ENCODE results near the gene LTBP1. TPM values are rescaled to one million over a fixed set of nuclear protein-coding genes. Genes with fewer than 3 reads are reported as not detected.

Gene LTBP1
- total and polyA plus RNA-seq, 7 experiments from 2014 or later, result 0.29 to 2.1 TPM; not detected in 5

DNA sequence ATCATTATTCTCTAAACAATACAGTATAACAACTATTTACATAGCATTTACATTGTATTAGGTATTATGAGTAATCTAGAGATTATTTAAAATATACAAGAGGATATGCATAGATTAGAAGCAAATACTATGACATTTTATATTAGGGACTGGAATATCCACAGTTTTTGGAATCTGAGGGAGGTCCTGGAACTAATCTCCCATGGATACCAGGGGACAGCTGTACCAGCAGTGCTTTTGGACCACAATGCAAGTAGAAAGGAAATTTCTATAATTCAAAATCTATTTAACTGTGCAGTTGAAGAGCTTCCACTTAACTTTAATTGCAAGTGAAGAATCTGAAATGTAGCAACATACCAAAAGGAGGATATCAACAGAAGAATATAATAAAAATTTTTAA lies 120.8 kb downstream of the LTBP1 start:
- ATAC-seq (no peak), DNase-seq (no peak)
- Mint-ChIP-seq H3K9me3 (peaks cover 0 to under 1% (median 0%) of the 10 kb centered on the region in 11 donors), H3K4me3 (no peak overlapping the region), H3K27me3 (peaks cover 4 to 14% (median 10%) of the 10 kb centered on the region in 5 donors), H3K27ac (no peak overlapping the region), H3K4me1 (no peaks in the 10 kb centered on the region), H3K36me3 (no peaks in the 10 kb centered on the region)
- no peaks in the 10 kb centered on the region for H3K36me3 ChIP-seq (ENCODE audit: control insufficient read depth in 2 of 3, insufficient read depth in 3 of 3, low read length in 3 of 3)
- intact Hi-C loops (cut with micrococcal nuclease), result no loop called here
- H3K4me1 ChIP-seq (ENCODE audit: control insufficient read depth in 2 of 2, insufficient read depth in 2 of 2, low read length in 2 of 2), result no peaks in the 10 kb centered on the region
- no peaks in the 10 kb centered on the region for H3K9me3 ChIP-seq (ENCODE audit: control insufficient read depth in 2 of 3, low read length in 3 of 3)
- ChIA-PET CTCF (interaction anchor here (0.6 kb wide), 1 partner anchor 46 kb away, joined by 7 read pairs; no protein-coding TSS in a partner anchor), POLR2A (no interaction called here)
- H3K27me3 ChIP-seq (ENCODE audit: control insufficient read depth in 2 of 2, insufficient read depth in 2 of 2, low read length in 2 of 2), result no peaks in the 10 kb centered on the region
- H3K4me3 ChIP-seq (ENCODE audit: low read length), result no peak overlapping the region
- H3K27ac ChIP-seq (ENCODE audit: low read depth, low read length), result no peak overlapping the region

DNA sequence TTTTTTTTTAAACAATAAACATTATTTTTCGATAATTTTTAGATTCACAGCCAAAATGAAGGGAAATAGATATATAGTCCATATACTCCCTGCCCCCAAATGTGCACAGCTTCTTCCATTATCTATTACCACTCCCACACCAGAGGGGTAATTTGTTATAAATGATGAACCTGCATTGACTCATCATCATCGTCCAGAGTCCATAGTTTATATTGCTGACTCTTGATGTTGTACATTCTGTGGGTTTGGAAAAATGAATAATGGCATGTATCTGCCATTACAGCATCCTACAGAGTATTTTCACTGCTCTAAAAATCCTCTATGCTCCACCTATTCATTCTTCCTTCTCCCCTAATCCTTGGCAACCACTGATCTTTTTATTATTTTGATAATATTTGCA lies 121.5 kb downstream of the LTBP1 start:
- H3K27ac Mint-ChIP-seq, result no peak overlapping the region
- H3K27me3 Mint-ChIP-seq, result peaks cover 5 to 13% (median 10%) of the 10 kb centered on the region in 5 donors
- no peaks in the 10 kb centered on the region for H3K9me3 Mint-ChIP-seq
- intact Hi-C loops (cut with micrococcal nuclease), result no loop called here
- ChIA-PET POLR2A (no interaction called here), CTCF (no interaction called here)
- Histone ChIP-seq H3K36me3 (ENCODE audit: control insufficient read depth in 2 of 3, insufficient read depth in 3 of 3, low read length in 3 of 3) (no peaks in the 10 kb centered on the region), H3K4me1 (ENCODE audit: control insufficient read depth in 2 of 2, insufficient read depth in 2 of 2, low read length in 2 of 2) (no peaks in the 10 kb centered on the region), H3K9me3 (ENCODE audit: control insufficient read depth in 2 of 3, low read length in 3 of 3) (no peaks in the 10 kb centered on the region), H3K27ac (ENCODE audit: low read depth, low read length) (no peak overlapping the region), H3K27me3 (ENCODE audit: control insufficient read depth in 2 of 2, insufficient read depth in 2 of 2, low read length in 2 of 2) (no peaks in the 10 kb centered on the region), H3K4me3 (ENCODE audit: low read length) (no peak overlapping the region)
- no peak for DNase-seq
- H3K4me3 Mint-ChIP-seq, result no peak overlapping the region
- ATAC-seq, result no peak
- no peaks in the 10 kb centered on the region for H3K4me1 Mint-ChIP-seq
- H3K36me3 Mint-ChIP-seq, result peaks cover 0 to 1% (median 0%) of the 10 kb centered on the region in 5 donors

DNA sequence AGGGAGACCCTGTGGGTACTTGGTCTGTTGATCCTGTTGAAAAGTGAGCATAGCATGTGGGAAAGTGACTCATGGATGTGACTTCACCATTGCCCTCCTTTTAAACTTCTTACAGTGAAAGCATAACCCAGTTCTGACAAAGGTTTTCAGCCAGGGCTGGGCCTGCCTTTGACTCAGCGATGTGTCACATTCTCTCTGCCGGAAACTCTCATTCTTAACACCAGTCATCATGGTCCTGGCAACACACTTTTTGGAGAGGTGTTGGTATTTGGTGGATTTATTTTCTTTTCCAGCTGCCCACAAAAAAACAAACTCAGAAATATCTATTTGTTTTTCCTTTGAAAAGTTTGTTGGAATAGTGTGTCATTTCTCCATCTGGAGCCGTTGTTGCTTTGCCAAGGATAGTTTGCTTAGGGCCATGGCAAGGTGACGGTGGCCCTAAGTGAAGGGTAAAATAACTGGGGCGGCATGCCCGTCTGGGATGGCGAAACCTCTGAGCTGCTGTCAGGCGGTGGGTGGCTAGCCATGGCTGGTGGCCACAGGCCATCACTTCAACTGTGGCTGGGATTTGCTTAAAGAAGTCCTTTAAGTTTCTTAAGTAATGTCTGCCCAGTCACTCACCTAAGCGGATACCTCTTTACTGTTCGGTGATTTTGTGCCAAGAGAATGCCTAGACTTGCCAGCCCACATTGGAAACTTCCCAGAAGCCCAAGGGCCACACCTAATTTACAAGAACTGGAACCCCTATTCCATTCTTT lies 123.3 kb downstream of the LTBP1 start:
- no peaks in the 10 kb centered on the region for H3K9me3 ChIP-seq (ENCODE audit: control insufficient read depth in 2 of 3, low read length in 3 of 3)
- H3K27me3 Mint-ChIP-seq, result peaks cover 5 to 13% (median 10%) of the 10 kb centered on the region in 5 donors

DNA sequence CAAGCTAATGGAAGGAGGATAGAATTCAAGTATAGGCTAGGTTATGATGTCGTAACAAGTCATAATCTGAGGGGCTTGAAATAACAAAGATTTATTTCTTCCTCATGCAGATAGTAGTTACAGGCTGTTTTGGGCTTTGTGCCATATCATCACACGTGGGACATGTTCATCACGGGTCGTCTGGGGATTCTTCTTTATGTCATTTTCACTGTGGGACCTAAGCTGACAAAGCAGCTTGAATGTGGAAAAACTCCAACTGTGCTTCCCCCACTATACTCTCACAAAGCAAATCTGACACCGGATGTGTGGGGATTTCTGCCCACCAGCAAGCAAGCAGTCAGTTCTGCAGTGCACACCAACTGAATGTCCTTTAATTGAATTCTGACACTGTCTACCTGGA lies 124.8 kb downstream of the LTBP1 start:
- Mint-ChIP-seq H3K36me3 (peaks cover 0 to 1% (median 0%) of the 10 kb centered on the region in 5 donors), H3K4me1 (no peaks in the 10 kb centered on the region), H3K9me3 (no peaks in the 10 kb centered on the region), H3K4me3 (no peak overlapping the region), H3K27me3 (peaks cover 2 to 10% (median 5%) of the 10 kb centered on the region in 5 donors), H3K27ac (no peak overlapping the region)
- ATAC-seq, result no peak
- intact Hi-C loops (cut with micrococcal nuclease), result no loop called here
- H3K4me3 ChIP-seq (ENCODE audit: low read length), result no peak overlapping the region
- DNase-seq, result no peak
- no peaks in the 10 kb centered on the region for H3K27me3 ChIP-seq (ENCODE audit: control insufficient read depth in 2 of 2, insufficient read depth in 2 of 2, low read length in 2 of 2)
- ChIA-PET CTCF (no interaction called here), POLR2A (no interaction called here)
- H3K27ac ChIP-seq (ENCODE audit: low read depth, low read length), result no peak overlapping the region
- no peaks in the 10 kb centered on the region for H3K4me1 ChIP-seq (ENCODE audit: control insufficient read depth in 2 of 2, insufficient read depth in 2 of 2, low read length in 2 of 2)
- H3K9me3 ChIP-seq (ENCODE audit: control insufficient read depth in 2 of 3, low read length in 3 of 3), result no peaks in the 10 kb centered on the region
- no peaks in the 10 kb centered on the region for H3K36me3 ChIP-seq (ENCODE audit: control insufficient read depth in 2 of 3, insufficient read depth in 3 of 3, low read length in 3 of 3)

More for the DNA sequence above, 123.3 kb downstream of the LTBP1 start:
- no peaks in the 10 kb centered on the region for H3K9me3 Mint-ChIP-seq
- no peak overlapping the region for H3K27ac Mint-ChIP-seq
- intact Hi-C loops (cut with micrococcal nuclease), result no loop called here
- H3K36me3 ChIP-seq (ENCODE audit: control insufficient read depth in 2 of 3, insufficient read depth in 3 of 3, low read length in 3 of 3), result no peaks in the 10 kb centered on the region
- peaks cover 0 to 1% (median 0%) of the 10 kb centered on the region in 5 donors for H3K36me3 Mint-ChIP-seq
- H3K27ac ChIP-seq (ENCODE audit: low read depth, low read length), result no peak overlapping the region
- CTCF ChIA-PET, result no interaction called here
- H3K4me1 Mint-ChIP-seq, result no peaks in the 10 kb centered on the region
- POLR2A ChIA-PET, result no interaction called here
- H3K4me3 Mint-ChIP-seq, result no peak overlapping the region
- H3K27me3 ChIP-seq (ENCODE audit: control insufficient read depth in 2 of 2, insufficient read depth in 2 of 2, low read length in 2 of 2), result no peaks in the 10 kb centered on the region
- no peak overlapping the region for H3K4me3 ChIP-seq (ENCODE audit: low read length)
- no peaks in the 10 kb centered on the region for H3K4me1 ChIP-seq (ENCODE audit: control insufficient read depth in 2 of 2, insufficient read depth in 2 of 2, low read length in 2 of 2)
- peak; percentile 48 for ATAC-seq
- peak in 1 of 9 donors; percentile 28 for DNase-seq

DNA sequence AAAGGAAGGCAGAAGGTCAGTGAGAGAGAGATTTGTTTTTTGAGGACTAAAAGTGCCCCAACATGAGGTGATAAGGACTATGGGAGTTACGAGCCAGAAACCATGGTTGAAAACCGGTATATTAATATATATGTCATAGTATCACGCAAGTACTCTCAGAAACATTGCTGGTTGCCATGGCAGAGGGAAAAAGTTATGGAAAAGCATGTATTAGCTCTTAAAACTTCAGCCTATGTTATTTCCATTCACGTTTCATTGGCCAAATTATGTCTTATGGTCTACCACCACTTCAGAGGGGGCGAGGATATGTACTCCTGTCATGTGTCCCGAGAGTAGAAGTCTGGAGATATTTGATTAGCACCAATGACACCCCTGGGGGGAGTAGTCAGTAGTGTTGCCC lies 125.9 kb downstream of the LTBP1 start:
- intact Hi-C loops (cut with micrococcal nuclease), result no loop called here
- DNase-seq, result no peak
- no peaks in the 10 kb centered on the region for H3K9me3 Mint-ChIP-seq
- peaks cover 0 to 1% (median 0%) of the 10 kb centered on the region in 5 donors for H3K36me3 Mint-ChIP-seq
- no peak overlapping the region for H3K4me3 ChIP-seq (ENCODE audit: low read length)
- no peak for ATAC-seq
- peaks cover 0 to 3% (median 0%) of the 10 kb centered on the region in 7 donors for H3K4me1 Mint-ChIP-seq
- H3K9me3 ChIP-seq (ENCODE audit: control insufficient read depth in 2 of 3, low read length in 3 of 3), result no peaks in the 10 kb centered on the region
- no peaks in the 10 kb centered on the region for H3K36me3 ChIP-seq (ENCODE audit: control insufficient read depth in 2 of 3, insufficient read depth in 3 of 3, low read length in 3 of 3)
- ChIA-PET POLR2A (no interaction called here), CTCF (no interaction called here)
- no peak overlapping the region for H3K27ac ChIP-seq (ENCODE audit: low read depth, low read length)
- no peaks in the 10 kb centered on the region for H3K4me1 ChIP-seq (ENCODE audit: control insufficient read depth in 2 of 2, insufficient read depth in 2 of 2, low read length in 2 of 2)
- no peak overlapping the region for H3K27ac Mint-ChIP-seq
- H3K27me3 ChIP-seq (ENCODE audit: control insufficient read depth in 2 of 2, insufficient read depth in 2 of 2, low read length in 2 of 2), result no peaks in the 10 kb centered on the region
- H3K27me3 Mint-ChIP-seq, result peaks cover 3 to 10% (median 7%) of the 10 kb centered on the region in 5 donors
- no peak overlapping the region for H3K4me3 Mint-ChIP-seq

DNA sequence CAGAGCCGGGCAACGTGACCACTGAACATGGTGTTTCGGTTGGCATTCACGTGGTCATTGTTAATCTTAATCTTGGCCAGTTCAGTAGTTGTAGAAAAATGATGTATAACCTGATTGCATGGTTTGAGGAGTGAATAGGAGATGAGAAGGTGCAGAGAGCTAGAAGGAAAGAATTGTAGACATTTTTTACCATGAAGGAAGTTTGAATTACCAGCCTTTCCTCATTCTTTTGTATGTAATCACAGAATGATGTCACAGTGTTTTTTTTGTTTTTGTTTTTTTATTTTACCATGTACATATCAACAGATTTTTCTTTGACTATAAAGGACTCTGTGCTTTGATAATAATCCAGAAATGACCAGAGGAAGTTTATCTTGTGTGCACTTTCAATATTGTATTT lies 126.3 kb downstream of the LTBP1 start:
- no peak overlapping the region for H3K4me3 Mint-ChIP-seq
- intact Hi-C loops (cut with micrococcal nuclease), result no loop called here
- H3K9me3 Mint-ChIP-seq, result no peaks in the 10 kb centered on the region
- peaks cover 3 to 10% (median 8%) of the 10 kb centered on the region in 5 donors for H3K27me3 Mint-ChIP-seq
- peaks cover 0 to 1% (median 0%) of the 10 kb centered on the region in 5 donors for H3K36me3 Mint-ChIP-seq
- Histone ChIP-seq H3K4me1 (ENCODE audit: control insufficient read depth in 2 of 2, insufficient read depth in 2 of 2, low read length in 2 of 2) (no peaks in the 10 kb centered on the region), H3K27ac (ENCODE audit: low read depth, low read length) (no peak overlapping the region), H3K9me3 (ENCODE audit: control insufficient read depth in 2 of 3, low read length in 3 of 3) (no peaks in the 10 kb centered on the region), H3K36me3 (ENCODE audit: control insufficient read depth in 2 of 3, insufficient read depth in 3 of 3, low read length in 3 of 3) (no peaks in the 10 kb centered on the region), H3K4me3 (ENCODE audit: low read length) (no peak overlapping the region), H3K27me3 (ENCODE audit: control insufficient read depth in 2 of 2, insufficient read depth in 2 of 2, low read length in 2 of 2) (no peaks in the 10 kb centered on the region)
- H3K4me1 Mint-ChIP-seq, result peaks cover 0 to 5% (median 0%) of the 10 kb centered on the region in 7 donors
- DNase-seq (no peak), ATAC-seq (no peak)
- no peak overlapping the region for H3K27ac Mint-ChIP-seq
- POLR2A ChIA-PET, result no interaction called here
- CTCF ChIA-PET, result no interaction called here

DNA sequence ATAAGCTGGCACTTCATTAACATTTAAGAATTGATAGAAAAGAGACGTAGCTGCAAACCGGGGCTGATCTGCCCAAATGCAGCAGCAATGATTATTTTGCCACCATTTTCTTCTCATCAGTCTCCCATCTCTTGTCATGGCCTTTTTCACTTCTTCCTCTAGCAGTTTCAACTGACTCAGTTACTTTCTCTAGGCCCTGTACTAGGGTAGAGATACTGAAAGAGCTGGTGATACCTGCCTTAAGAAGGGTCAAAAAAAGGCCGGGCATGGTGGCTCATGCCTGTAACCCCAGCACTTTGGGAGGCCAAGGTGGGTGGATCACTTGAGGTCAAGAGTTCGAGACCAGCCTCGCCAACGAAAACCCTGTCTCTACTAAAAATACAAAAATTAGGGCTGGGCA lies 127.4 kb downstream of the LTBP1 start:
- no peak overlapping the region for H3K4me3 ChIP-seq (ENCODE audit: low read length)
- no peak for DNase-seq
- H3K4me1 ChIP-seq (ENCODE audit: control insufficient read depth in 2 of 2, insufficient read depth in 2 of 2, low read length in 2 of 2), result no peaks in the 10 kb centered on the region
- Mint-ChIP-seq H3K36me3 (peaks cover 0 to 1% (median 0%) of the 10 kb centered on the region in 5 donors), H3K4me1 (peaks cover 0 to 5% (median 0%) of the 10 kb centered on the region in 7 donors), H3K27ac (no peak overlapping the region), H3K4me3 (no peak overlapping the region), H3K9me3 (no peaks in the 10 kb centered on the region), H3K27me3 (peaks cover 4 to 10% (median 7%) of the 10 kb centered on the region in 5 donors)
- H3K27me3 ChIP-seq (ENCODE audit: control insufficient read depth in 2 of 2, insufficient read depth in 2 of 2, low read length in 2 of 2), result no peaks in the 10 kb centered on the region
- no peak overlapping the region for H3K27ac ChIP-seq (ENCODE audit: low read depth, low read length)
- H3K9me3 ChIP-seq (ENCODE audit: control insufficient read depth in 2 of 3, low read length in 3 of 3), result no peaks in the 10 kb centered on the region
- no peaks in the 10 kb centered on the region for H3K36me3 ChIP-seq (ENCODE audit: control insufficient read depth in 2 of 3, insufficient read depth in 3 of 3, low read length in 3 of 3)
- ChIA-PET POLR2A (no interaction called here), CTCF (no interaction called here)
- intact Hi-C loops (cut with micrococcal nuclease), result no loop called here
- ATAC-seq, result no peak

Measured in naive thymus-derived CD4-positive, alpha-beta T cell (primary cell).